ENCODE results near the gene HS3ST6.

DNA sequence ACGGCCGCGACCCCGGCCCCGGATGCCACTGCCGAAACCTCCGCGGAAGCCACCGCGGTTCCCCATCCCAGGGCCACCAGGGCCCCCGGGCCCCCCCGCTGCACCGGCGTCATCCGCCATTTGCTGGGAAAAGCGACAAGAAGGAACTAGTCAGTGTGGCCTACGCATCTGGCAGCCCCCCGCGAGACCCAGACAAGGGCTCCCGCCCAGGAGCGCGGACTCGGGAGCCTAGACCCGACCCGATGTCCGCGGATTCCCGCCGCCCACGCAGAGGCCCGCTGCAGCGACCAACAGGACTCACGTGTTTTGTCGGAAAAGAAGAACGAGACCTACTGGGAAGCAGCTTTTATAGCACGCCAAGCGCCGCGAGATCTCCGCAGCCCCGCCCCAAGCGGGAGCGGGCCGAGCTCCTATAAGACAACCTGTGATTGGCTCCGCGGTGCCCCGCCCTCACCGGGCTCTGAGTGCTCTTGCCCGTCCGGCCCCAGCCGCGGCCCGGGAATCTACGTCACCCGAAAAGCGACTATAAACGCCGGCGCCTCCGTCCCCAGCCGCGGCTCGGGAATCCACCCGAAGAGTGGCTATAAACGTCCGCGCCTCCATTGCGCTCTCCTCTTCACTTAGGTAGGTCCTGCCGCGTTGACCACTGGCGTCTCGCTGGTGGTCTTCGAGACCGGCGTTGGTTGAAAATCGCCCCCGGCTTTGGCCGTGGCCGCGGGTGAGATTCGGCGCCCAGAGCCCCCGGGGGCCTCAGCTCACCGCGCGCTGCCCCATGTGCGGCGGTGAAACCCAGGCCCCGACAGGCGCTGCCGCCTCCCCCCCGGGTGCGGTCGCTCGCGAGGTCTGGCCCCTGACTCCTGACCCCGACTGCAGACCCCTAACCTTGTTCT is 46.5 kb upstream of the HS3ST6 start, which contains the start of gene RPS2:
- TF ChIP-seq POLR2A (IDR thresholded peaks at IDR 0.05) = no peak
- TF ChIP-seq, protein P1, sequence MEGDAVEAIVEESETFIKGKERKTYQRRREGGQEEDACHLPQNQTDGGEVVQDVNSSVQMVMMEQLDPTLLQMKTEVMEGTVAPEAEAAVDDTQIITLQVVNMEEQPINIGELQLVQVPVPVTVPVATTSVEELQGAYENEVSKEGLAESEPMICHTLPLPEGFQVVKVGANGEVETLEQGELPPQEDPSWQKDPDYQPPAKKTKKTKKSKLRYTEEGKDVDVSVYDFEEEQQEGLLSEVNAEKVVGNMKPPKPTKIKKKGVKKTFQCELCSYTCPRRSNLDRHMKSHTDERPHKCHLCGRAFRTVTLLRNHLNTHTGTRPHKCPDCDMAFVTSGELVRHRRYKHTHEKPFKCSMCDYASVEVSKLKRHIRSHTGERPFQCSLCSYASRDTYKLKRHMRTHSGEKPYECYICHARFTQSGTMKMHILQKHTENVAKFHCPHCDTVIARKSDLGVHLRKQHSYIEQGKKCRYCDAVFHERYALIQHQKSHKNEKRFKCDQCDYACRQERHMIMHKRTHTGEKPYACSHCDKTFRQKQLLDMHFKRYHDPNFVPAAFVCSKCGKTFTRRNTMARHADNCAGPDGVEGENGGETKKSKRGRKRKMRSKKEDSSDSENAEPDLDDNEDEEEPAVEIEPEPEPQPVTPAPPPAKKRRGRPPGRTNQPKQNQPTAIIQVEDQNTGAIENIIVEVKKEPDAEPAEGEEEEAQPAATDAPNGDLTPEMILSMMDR (IDR thresholded peaks at IDR 0.05) = no peak
